GM21515 (cell line): ENCODE data around the gene FAM9A.

Experiments
- ATAC-seq: cut with Tn5 transposase; IDR thresholded peaks from one replicate; pipeline ENCODE4 v1.9.1; 2021; ENCODE audit not compliant: unreplicated experiment

Gene FAM9A

DNA sequence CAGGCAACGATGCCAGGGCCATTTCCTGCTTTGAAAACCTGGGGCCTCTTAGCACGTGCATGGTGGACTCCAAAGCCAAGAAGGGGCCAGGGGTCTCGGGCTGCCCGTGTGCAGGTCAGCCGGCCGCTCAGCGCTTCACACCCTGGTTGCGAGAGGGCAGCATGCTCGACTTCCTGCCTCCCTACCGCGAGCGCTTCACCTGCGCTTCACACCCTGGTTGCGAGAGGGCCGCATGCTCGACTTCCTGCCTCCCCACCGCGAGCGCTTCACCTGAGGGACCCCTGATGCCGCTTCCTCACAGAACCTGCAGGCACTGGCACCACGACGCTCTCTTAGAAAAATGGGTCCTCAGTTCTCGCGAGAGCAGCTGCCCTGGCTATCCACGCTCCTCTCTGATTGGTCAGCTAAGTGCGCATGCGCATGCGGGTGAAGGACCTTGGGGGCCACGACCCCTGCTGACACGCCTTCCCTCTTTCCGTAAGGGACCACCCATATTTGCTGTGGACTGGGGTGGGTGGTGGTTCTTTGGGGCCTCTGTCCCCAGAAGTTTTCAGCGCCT, at the start of gene FAM9A:
FAM9A (minus strand) TSS at position 343 of the 559 bp plus-strand sequence. CDS start 1,212 bp downstream, outside the sequence.
- no peak for ATAC-seq

GRCh38 chrX:8850478-8850877, 49.3 kb upstream of the FAM9A start:
- no peak for ATAC-seq

DNA sequence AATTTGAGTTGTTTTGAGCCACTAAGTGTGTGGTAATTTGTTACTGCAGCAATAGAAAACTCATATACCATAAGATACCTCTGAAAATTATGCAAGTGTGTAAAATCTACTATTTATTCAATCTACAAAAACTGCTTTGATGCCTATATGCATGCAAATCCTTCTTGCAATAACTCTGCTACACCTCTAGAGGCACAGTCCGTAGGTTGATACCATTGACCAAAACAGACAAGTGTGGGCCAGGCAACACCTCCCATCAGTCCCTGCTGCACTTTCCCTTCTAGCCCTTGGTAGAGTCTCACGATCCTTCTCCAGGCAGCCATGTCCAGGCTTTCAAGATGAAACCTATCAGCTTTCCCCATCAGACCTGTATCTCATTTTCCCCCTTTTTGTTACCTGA, 48.8 kb upstream of the FAM9A start:
- ATAC-seq: no peak

DNA sequence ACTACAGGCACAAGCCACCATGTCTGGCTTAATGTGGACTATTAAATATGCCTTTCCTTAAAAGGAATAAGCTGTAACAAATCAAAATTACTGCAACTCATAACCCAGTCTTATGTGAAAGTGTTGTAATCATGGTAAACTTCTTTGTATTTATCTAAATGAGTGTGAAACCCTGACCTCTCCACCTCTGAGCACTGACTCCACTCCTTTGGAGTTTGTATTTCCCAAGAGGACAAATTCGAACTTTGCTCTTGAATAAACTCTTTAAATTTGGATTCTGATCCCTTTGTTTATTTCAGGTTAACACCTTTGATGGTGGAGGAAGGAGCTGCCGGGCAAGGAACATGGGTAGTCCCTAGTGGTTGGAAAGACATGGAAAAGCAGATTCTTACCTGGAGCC, 48.3 kb upstream of the FAM9A start:
- ATAC-seq: no peak

GRCh38 chrX:8848911-8849310, 47.7 kb upstream of the FAM9A start:
- ATAC-seq: no peak

- no peak for ATAC-seq
Measured at GRCh38 chrX:8848441-8848840, 47.3 kb upstream of the FAM9A start.

- no peak for ATAC-seq
Measured at GRCh38 chrX:8847360-8847759, 46.2 kb upstream of the FAM9A start.

GRCh38 chrX:8846266-8846665, 45.1 kb upstream of the FAM9A start:
- no peak for ATAC-seq

DNA sequence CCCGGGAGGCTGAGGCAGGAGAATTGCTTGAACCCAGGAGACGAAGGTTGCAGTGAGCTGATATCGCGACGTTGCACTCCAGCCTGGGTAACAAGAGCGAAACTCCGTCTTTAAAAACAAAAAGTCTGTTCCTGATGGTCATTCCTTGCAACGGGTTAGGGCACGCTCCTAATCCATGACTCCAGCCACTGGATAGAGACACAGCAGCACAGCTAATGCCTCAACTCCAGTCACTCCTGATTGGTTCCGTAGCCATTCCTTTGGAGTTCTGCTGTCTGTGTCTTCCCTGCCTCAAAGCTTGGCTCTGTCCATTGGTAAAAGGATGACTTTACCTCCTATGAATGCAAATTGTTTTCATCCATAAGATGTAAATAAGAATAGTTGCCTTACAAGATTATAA, 44.3 kb upstream of the FAM9A start:
- no peak for ATAC-seq

GRCh38 chrX:8845060-8845459, 43.9 kb upstream of the FAM9A start:
- ATAC-seq: no peak

DNA sequence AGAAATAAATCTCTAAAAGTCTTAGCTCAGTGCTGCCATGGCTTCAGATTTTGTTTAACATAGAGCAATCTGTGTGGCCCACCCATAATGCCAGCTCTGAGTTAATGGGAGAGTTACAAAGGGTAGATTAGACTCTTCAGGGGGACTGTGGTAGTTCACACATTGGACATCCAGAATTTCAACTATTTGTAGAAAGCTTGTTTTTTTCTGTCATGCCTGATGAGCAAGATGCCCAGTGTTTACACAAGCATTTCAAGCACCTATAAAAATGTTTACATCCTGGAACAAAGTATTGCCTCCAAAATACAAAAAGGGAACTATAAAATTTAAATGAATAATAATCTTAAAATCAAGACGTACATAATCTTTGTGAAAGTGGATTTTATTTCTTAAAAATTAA, 43.0 kb upstream of the FAM9A start:
- no peak for ATAC-seq

- no peak for ATAC-seq
Measured at GRCh38 chrX:8841911-8842310, 40.7 kb upstream of the FAM9A start.

- ATAC-seq: no peak
Measured at GRCh38 chrX:8834392-8834791, 33.2 kb upstream of the FAM9A start.

- ATAC-seq: no peak
Measured at GRCh38 chrX:8832582-8833378, 31.6 kb upstream of the FAM9A start.

DNA sequence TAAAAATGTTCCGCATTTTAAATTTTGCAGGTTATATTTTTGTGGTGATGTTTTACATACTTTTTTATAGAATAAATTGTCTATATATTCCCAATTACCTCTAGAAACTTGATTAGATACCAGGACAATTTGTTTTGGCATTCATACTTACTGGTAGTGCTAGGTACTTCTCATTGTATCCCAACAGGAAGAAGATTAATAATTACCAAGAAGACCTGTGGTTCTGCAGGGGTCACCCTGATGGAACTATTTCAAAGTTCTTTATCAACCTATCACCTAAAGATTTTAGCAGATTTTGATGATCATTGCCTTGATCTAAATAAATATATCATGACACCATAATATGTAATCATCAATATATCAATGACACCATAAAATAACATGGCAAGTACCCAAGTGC, 22.5 kb upstream of the FAM9A start:
- no peak for ATAC-seq

DNA sequence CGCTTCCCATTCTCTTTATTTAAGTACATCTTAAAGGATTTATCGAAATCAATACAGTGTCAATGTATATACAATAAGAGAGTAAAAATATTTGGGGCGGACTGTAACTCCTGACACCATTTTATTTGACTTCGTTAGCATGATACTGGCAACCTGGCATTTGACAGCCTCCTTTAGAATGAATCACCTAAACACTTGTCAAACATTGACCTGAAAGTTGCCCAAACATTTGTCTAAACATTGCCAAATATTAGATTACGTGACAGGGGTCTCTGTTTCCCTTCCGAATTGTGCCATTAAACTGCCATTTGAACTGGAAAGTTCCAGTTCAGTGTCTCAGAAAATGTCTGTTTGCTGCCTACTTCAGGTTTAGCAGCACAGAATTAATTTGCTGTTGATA, 20.8 kb upstream of the FAM9A start:
- ATAC-seq: no peak

- no peak for ATAC-seq
Measured at GRCh38 chrX:8820910-8821527, 19.8 kb upstream of the FAM9A start.

DNA sequence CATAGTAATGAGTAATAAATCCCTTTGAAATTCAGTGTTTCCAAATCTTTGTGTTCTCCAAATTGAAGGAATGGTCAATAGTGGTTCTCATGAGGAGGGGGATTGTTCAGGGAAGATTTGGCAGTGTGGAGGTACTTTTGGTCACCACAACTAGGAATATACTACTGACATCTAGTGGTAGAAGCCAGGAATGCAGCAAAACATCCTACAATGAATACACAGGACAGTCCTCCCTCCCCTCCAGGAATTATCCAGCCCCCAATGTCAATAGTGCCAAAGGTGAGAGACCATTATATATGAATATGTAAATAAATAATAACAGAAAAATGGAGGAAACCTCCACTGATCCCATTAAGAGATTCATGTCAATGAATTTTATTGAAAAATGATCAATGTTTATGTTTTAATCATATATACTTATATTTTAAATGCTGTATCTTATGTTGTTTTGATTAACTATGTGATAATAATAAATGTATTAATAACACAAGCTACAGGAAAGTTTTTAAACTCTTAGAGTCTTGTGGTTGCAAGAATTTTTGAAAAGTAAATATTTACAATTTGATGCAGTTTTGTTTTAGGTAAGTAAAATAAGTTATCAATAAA, 14.4 kb upstream of the FAM9A start:
- ATAC-seq: no peak

DNA sequence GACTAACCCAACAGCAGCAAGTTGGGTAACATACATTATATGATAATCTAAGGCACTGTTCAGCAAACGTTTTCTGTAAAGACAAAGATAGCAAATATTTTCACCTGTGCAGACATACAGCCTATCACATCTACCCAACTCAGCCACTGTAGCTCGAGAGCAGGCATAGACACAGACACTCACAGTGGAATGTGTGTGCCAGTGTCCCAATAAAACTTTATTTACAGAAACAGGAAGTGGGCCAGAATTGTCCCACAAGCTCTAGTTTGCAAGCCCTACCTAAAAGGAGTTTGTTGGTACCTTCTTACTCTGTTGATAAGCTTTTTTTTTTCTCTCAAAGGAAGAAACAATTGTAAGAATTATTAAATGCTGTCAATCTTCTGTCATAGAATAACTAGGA, 11.9 kb upstream of the FAM9A start:
- no peak for ATAC-seq

GRCh38 chrX:8811611-8812010, 10.4 kb upstream of the FAM9A start:
- ATAC-seq: no peak

DNA sequence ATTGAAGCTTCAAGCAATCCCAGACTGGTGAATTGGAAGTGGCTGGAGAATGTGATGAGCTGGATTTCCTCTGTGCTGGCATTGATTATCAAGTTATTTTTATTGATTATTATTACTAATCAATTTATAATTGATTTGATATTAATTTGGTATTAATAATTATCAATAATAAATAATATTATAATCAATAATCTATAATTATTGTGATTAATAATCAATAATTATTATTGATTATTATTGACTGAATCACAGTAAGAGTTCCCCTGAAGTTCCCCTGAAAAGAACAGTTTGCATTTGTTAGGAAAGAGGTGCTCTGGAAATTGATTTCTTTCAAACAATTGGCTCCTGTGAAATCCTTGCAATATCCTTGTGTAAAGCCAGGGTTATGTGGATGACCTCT, 7.5 kb upstream of the FAM9A start:
- ATAC-seq: no peak

DNA sequence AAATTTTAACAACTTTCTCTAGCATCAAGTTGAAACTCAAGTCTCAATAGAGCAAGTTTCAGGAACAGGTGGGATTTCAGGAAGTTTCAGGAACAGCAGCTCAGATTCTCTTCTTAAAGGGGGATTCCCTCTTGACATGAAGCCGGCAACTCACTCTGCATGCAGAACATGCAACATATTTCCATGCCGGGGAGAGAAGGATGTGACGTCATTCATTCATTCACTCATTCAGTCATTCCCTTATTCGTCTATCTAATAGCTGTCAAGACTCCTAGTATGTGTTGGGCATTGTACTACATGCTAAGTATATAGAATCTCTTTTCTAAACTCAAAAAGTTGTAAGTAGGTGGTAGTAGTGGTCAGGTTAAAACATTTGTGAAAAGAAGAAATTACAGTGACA, 4.8 kb upstream of the FAM9A start:
- ATAC-seq: no peak
